A673 (cell line): ENCODE measurements around the gene FAM168A. TPM values are rescaled to one million over a fixed set of nuclear protein-coding genes. Genes with fewer than 3 reads are reported as not detected.

ENCODE experiments used
- BruUV-seq: library from RNA; stranded (reverse); fragments of 400-500 nt; replicated peaks from 2 replicates; lab custom pipeline; 2021; lab: Mats Ljungman, UMichigan
- CTCF ChIA-PET: fragments of 300-600 bp; sonication (Branson Sonifier 250); formaldehyde crosslinking; loops from one replicate; lab custom pipeline; 2022; ENCODE audit warnings: antibody characterized with exemption; lab: Charles Lee
- POLR2A ChIA-PET: fragments of 300-600 bp; sonication (Branson Sonifier 250); formaldehyde crosslinking; loops from one replicate; lab custom pipeline; 2022; ENCODE audit warnings: antibody characterized with exemption; ENCODE audit not compliant: low non-redundant PET; lab: Charles Lee
- DNase-seq: peaks from one replicate; pipeline ENCODE4 v3.0.0-alpha.2; 2015; ENCODE audit warnings: low spot score
- H3K27ac ChIP-seq: fragments of 200-600 bp; sonication (generic); 2 replicates; pipeline ENCODE4 v1.5.1; 2016; ENCODE audit warnings: mixed run types, low read depth, mild to moderate bottlenecking, mixed read lengths, antibody characterized with exemption, low read length; ENCODE audit not compliant: poor library complexity, severe bottlenecking
- H3K27me3 ChIP-seq: fragments of 200-600 bp; sonication (generic); replicated peaks from 2 replicates; pipeline ENCODE4 v1.6.1; 2017; ENCODE audit warnings: mixed run types, low read depth, mild to moderate bottlenecking, mixed read lengths, antibody characterized with exemption, low read length; ENCODE audit not compliant: insufficient read depth, poor library complexity
- H3K36me3 ChIP-seq: fragments of 200-600 bp; sonication (generic); 2 replicates; pipeline ENCODE4 v1.6.1; 2016; ENCODE audit warnings: mixed run types, mild to moderate bottlenecking, mixed read lengths, antibody characterized with exemption, low read length; ENCODE audit not compliant: insufficient read depth, poor library complexity, severe bottlenecking
- H3K4me1 ChIP-seq: fragments of 200-600 bp; sonication (generic); 2 replicates; pipeline ENCODE4 v1.6.1; 2017; ENCODE audit warnings: mixed run types, mild to moderate bottlenecking, mixed read lengths, antibody characterized with exemption, low read length; ENCODE audit not compliant: insufficient read depth, poor library complexity, severe bottlenecking
- H3K4me3 ChIP-seq: fragments of 200-600 bp; sonication (generic); 2 replicates; pipeline ENCODE4 v1.5.1; 2016; ENCODE audit warnings: low read depth, mixed run types, mild to moderate bottlenecking, mixed read lengths, low read length; ENCODE audit not compliant: poor library complexity, severe bottlenecking
- H3K9me3 ChIP-seq: fragments of 200-600 bp; sonication (generic); 2 replicates; pipeline ENCODE4 v1.6.1; 2016; ENCODE audit warnings: mixed run types, low read depth, mild to moderate bottlenecking, mixed read lengths, antibody characterized with exemption, low read length; ENCODE audit not compliant: poor library complexity, severe bottlenecking
- CTCF ChIP-seq: fragments of 300-800, 200-600 bp; sonication (generic); conservative IDR thresholded peaks from 2 replicates; pipeline ENCODE4 v1.5.1; 2017; ENCODE audit warnings: low read depth, mild to moderate bottlenecking, antibody characterized with exemption, low read length, moderate library complexity, mixed read lengths
- EZH2 ChIP-seq: fragments of 200-600 bp; sonication (generic); IDR thresholded peaks from 2 replicates; pipeline ENCODE4 v1.6.1; 2017; ENCODE audit warnings: borderline replicate concordance, low read depth, mild to moderate bottlenecking, mixed read lengths, antibody characterized with exemption, low read length; ENCODE audit not compliant: poor library complexity, severe bottlenecking
- intact Hi-C: fragments of 100-400 bp; cut with micrococcal nuclease; formaldehyde crosslinking; loops from one replicate; pipeline ENCODE4 v1.10.0; 2022; ENCODE audit not compliant: unreplicated experiment
- total RNA-seq: library from RNA; stranded (reverse); gene quantifications from 2 replicates; pipeline ENCODE4 v1.2.3, GENCODE V29; 2021

FAM168A gene
- total RNA-seq, 1 experiment from 2014 or later, result 46.1 TPM

- no peak for TF ChIP-seq CTCF
- Histone ChIP-seq H3K36me3 (peaks cover 4% of the 10 kb centered on the region), H3K27ac (no peak overlapping the region), H3K4me1 (no peaks in the 10 kb centered on the region), H3K4me3 (no peak overlapping the region), H3K27me3 (no peaks in the 10 kb centered on the region), H3K9me3 (no peaks in the 10 kb centered on the region)
- no peak for DNase-seq
- ChIA-PET POLR2A (no interaction called here), CTCF (no interaction called here)
- BruUV-seq, result no TSS peak
- intact Hi-C loops, result loop anchor here (5.0 kb wide), 1 partner anchor 532 kb away; no protein-coding TSS in a partner anchor
These were observed 197.6 kb downstream of the FAM168A start for GRCh38 chr11:73400293-73400692.

GRCh38 chr11:73399636-73400035 lies 198.3 kb downstream of the FAM168A start:
- TF ChIP-seq CTCF (no peak), EZH2 (no peak)
- no TSS peak for BruUV-seq

GRCh38 chr11:73399159-73399590 lies 198.7 kb downstream of the FAM168A start:
- CTCF ChIA-PET, result interaction anchor here (0.6 to 0.8 kb wide), 2 partner anchors 130 to 227 kb away, joined by 3 to 4 read pairs; no protein-coding TSS in a partner anchor
- no peaks in the 10 kb centered on the region for H3K27me3 ChIP-seq
- intact Hi-C loops, result no loop called here
- POLR2A ChIA-PET, result no interaction called here
- no TSS peak for BruUV-seq
- TF ChIP-seq CTCF, result no peak
- H3K4me3 ChIP-seq, result no peak overlapping the region
- no peak for DNase-seq
- H3K9me3 ChIP-seq, result no peaks in the 10 kb centered on the region
- no peaks in the 10 kb centered on the region for H3K4me1 ChIP-seq
- H3K27ac ChIP-seq, result no peak overlapping the region
- peaks cover 4% of the 10 kb centered on the region for H3K36me3 ChIP-seq

More at GRCh38 chr11:73399636-73400035, 198.3 kb downstream of the FAM168A start:
- POLR2A ChIA-PET, result no interaction called here
- CTCF ChIA-PET, result interaction anchor here (0.6 to 0.8 kb wide), 2 partner anchors 130 to 226 kb away, joined by 3 to 4 read pairs; no protein-coding TSS in a partner anchor
- intact Hi-C loops, result loop anchor here (5.0 kb wide), 1 partner anchor 533 kb away; no protein-coding TSS in a partner anchor
- no peaks in the 10 kb centered on the region for H3K4me1 ChIP-seq
- H3K27ac ChIP-seq, result no peak overlapping the region
- H3K27me3 ChIP-seq, result no peaks in the 10 kb centered on the region
- H3K36me3 ChIP-seq, result peaks cover 4% of the 10 kb centered on the region
- no peak for DNase-seq
- H3K4me3 ChIP-seq, result no peak overlapping the region
- H3K9me3 ChIP-seq, result no peaks in the 10 kb centered on the region
